ENCODE results near the gene ETV6. TPM values are rescaled to one million over a fixed set of nuclear protein-coding genes. Genes with fewer than 3 reads are reported as not detected.

Gene ETV6
- total and polyA plus RNA-seq, 8 donors: 5.1 to 31.6 (median 18.2) TPM

- TF ChIP-seq CTCF (IDR thresholded peaks at IDR 0.05): no peak
- H3K4me3 ChIP-seq: no peak overlapping the region
- DNase-seq: no peak
- H3K4me1 ChIP-seq: no peaks in the 10 kb centered on the region
- intact Hi-C loops (cut with DNase I): no loop called here
- H3K9me3 ChIP-seq: no peaks in the 10 kb centered on the region
- 34 to 43% methylated on average over 1 of the region's 1 CpG for WGBS, 2 donors
- H3K36me3 ChIP-seq: no peaks in the 10 kb centered on the region
- FAIRE-seq: no peak
- H3K27me3 ChIP-seq: no peaks in the 10 kb centered on the region
- H3K27ac ChIP-seq: no peak overlapping the region
- ATAC-seq: peak in 3 of 4 donors; percentile 41 to 57 (median 44)
Observed at GRCh38 chr12:11941606-11942337, 292.3 kb downstream of the ETV6 start.

GRCh38 chr12:11943919-11944700 is 294.6 kb downstream of the ETV6 start:
- ATAC-seq (peak in 2 of 4 donors; percentile 29 to 40), DNase-seq (no peak), FAIRE-seq (no peak)
- Histone ChIP-seq H3K36me3 (no peaks in the 10 kb centered on the region), H3K9me3 (no peaks in the 10 kb centered on the region), H3K4me3 (no peak overlapping the region), H3K27me3 (no peaks in the 10 kb centered on the region), H3K27ac (no peak overlapping the region), H3K4me1 (no peaks in the 10 kb centered on the region)
- TF ChIP-seq CTCF (IDR thresholded peaks at IDR 0.05): no peak
- intact Hi-C loops (cut with DNase I): no loop called here
- 73 to 78% methylated on average over 12 of the region's 12 CpGs for WGBS, 2 donors
